ENCODE measurements around the gene CEP192. TPM values are rescaled to one million over a fixed set of nuclear protein-coding genes. Genes with fewer than 3 reads are reported as not detected.
A peak's percentile ranks its signal among the peaks of the same experiment; 100 is the strongest.

Gene CEP192
- total RNA-seq, 1 donor from 2014 or later = 31.2 TPM

- Mint-ChIP-seq H3K4me1 (ENCODE audit: low read depth) (no peaks in the 10 kb centered on the region), H3K9me3 (no peaks in the 10 kb centered on the region), H3K27ac (no peak overlapping the region), H3K36me3 (ENCODE audit: low read depth) (peaks cover 70% of the 10 kb centered on the region), H3K27me3 (ENCODE audit: insufficient read depth) (no peaks in the 10 kb centered on the region), H3K4me3 (no peak overlapping the region)
- intact Hi-C loops (cut with micrococcal nuclease) = no loop called here
- DNase-seq (ENCODE audit: low spot score) = no peak
Measured at GRCh38 chr18:13099113-13099512, 108.0 kb downstream of the CEP192 start.

DNA sequence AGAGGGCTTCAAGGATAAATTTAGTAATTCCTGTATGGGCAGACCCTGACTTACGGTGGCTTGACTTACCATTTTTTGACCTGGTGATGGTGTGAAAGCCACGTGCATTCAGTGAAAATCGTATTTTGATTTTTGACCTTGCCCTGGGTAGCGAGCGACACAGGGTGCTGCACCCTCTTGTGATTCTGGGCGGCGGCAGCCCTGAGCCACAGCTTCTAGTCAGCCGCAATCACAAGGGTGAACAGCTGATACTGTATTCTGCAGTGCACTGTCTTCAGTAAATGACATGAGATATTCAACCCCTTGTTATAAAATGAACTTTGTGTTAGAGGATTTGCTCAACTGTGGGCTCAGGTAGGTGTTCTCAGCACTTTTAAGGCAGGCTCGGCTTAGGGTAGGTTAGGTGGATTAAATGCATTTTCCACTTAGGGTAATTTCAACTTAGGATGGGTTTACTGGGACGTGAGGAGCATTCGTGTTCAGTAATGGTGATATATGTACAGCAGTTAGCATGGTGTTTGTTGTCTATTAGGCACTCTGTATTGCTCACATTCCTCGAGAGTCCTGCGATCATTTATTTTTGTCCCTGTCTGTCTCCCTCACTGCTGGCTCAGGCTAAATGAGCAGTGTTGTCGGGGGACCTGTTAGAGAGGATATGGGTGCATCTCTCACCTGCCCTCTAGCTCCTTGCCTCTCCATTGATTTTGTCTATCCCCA is 109.9 kb downstream of the CEP192 start:
- Mint-ChIP-seq H3K4me3 (no peak overlapping the region), H3K27me3 (ENCODE audit: insufficient read depth) (no peaks in the 10 kb centered on the region), H3K9me3 (no peaks in the 10 kb centered on the region), H3K27ac (no peak overlapping the region), H3K4me1 (ENCODE audit: low read depth) (peaks cover 1% of the 10 kb centered on the region), H3K36me3 (ENCODE audit: low read depth) (peaks cover 70% of the 10 kb centered on the region)
- intact Hi-C loops (cut with micrococcal nuclease) = no loop called here
- DNase-seq (ENCODE audit: low spot score) = no peak

DNA sequence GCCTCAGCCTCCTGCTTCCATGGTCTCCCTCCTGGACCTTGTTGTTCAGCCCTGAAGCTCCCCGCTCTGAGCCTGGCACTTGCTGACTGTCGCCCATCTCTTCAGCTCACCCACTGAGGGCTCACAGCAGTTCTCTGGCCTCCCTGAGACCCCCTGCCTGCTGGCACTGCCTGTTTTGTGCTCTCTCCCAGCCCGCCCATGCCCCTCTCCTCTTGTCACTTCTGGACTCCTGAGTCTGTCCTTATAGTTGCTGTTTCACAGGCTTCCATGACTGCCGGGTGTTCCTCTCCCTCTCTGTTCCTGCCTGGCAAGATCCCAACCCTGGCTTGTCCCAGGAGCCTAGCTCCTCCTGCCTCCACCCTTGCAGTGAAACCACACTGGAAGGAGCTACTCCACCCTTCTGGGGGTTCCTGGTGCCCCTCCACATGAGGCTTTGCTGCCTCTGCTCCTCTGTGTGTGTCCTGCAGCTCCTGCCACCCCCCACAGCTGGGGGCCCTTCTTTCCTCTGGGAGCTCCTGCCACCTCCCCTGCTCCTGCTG is 110.6 kb downstream of the CEP192 start:
- Mint-ChIP-seq H3K27me3 (ENCODE audit: insufficient read depth) (no peaks in the 10 kb centered on the region), H3K27ac (peak overlapping the region; percentile 31), H3K9me3 (no peaks in the 10 kb centered on the region), H3K36me3 (ENCODE audit: low read depth) (peaks cover 70% of the 10 kb centered on the region), H3K4me1 (ENCODE audit: low read depth) (peaks cover 8% of the 10 kb centered on the region), H3K4me3 (no peak overlapping the region)
- intact Hi-C loops (cut with micrococcal nuclease) = no loop called here
- no peak for DNase-seq (ENCODE audit: low spot score)

DNA sequence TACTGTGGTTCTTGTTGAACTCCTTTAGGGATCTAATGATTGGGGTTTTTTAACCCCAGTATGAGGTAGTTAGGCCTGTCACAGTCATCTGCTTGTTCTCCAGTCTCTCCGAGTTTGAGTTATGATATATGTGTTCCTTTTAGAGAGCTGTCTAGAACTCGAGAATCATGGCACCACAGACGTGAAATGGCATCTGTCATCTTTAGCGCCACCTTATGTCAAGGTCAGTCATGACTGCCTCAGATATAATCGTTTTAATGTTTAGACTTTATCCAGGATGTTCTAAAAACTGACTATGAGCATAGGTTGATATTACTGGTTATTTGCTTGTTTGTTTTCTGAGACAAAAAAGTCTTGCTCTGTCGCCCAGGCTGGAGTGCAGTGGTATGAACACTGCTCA is 112.2 kb downstream of the CEP192 start:
- peaks cover 9% of the 10 kb centered on the region for H3K4me1 Mint-ChIP-seq (ENCODE audit: low read depth)
- no peaks in the 10 kb centered on the region for H3K27me3 Mint-ChIP-seq (ENCODE audit: insufficient read depth)
- no peak overlapping the region for H3K4me3 Mint-ChIP-seq
- H3K36me3 Mint-ChIP-seq (ENCODE audit: low read depth) = peaks cover 77% of the 10 kb centered on the region
- intact Hi-C loops (cut with micrococcal nuclease) = no loop called here
- no peak for DNase-seq (ENCODE audit: low spot score)
- H3K27ac Mint-ChIP-seq = no peak overlapping the region
- no peaks in the 10 kb centered on the region for H3K9me3 Mint-ChIP-seq

DNA sequence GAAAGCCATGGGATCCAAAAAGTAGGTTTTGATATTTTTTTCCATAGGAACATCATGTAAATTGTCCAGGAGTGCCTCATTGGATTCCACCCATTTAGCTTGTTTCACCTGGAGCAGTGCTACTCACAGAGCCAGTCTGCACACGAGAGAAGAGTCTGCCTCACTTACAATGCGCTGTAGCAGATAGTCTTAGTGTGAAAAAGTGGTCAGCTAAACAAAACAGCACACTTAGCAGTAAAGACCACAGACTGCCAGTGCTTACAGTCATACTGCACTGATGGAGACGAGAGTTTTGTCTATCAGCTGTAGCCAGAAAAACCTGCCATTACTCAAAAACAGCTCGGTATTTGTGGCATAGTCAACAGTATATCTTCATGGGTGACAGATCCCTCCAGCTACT is 113.9 kb downstream of the CEP192 start:
- no peaks in the 10 kb centered on the region for H3K9me3 Mint-ChIP-seq
- no peak overlapping the region for H3K27ac Mint-ChIP-seq
- H3K4me1 Mint-ChIP-seq (ENCODE audit: low read depth) = peaks cover 9% of the 10 kb centered on the region
- H3K4me3 Mint-ChIP-seq = no peak overlapping the region
- intact Hi-C loops (cut with micrococcal nuclease) = no loop called here
- no peaks in the 10 kb centered on the region for H3K27me3 Mint-ChIP-seq (ENCODE audit: insufficient read depth)
- H3K36me3 Mint-ChIP-seq (ENCODE audit: low read depth) = peaks cover 84% of the 10 kb centered on the region
- DNase-seq (ENCODE audit: low spot score) = no peak

DNA sequence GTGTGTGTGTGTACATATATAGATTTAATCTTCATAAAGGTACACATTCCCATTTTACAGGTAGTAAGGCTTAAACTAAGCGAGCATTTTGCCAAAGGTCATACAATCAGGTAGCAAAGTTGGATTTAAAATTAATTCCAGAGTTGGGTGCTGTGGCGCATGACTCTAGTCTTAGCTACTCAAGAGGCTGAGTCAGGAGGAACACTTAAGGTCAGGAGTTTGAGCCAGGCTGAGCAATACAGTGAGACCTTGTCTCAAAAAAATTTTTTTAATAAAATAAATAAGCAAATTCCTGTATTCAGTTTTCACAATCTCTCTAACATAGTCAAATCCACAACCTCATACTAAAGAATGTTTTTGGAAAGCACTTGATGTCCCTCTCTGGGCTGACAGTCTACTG is 115.9 kb downstream of the CEP192 start:
- Mint-ChIP-seq H3K27ac (no peak overlapping the region), H3K4me1 (ENCODE audit: low read depth) (peaks cover 9% of the 10 kb centered on the region), H3K36me3 (ENCODE audit: low read depth) (peaks cover 77% of the 10 kb centered on the region), H3K27me3 (ENCODE audit: insufficient read depth) (no peaks in the 10 kb centered on the region), H3K9me3 (no peaks in the 10 kb centered on the region), H3K4me3 (no peak overlapping the region)
- no peak for DNase-seq (ENCODE audit: low spot score)
- intact Hi-C loops (cut with micrococcal nuclease) = no loop called here

- H3K27me3 Mint-ChIP-seq (ENCODE audit: insufficient read depth) = no peaks in the 10 kb centered on the region
- peaks cover 69% of the 10 kb centered on the region for H3K36me3 Mint-ChIP-seq (ENCODE audit: low read depth)
- intact Hi-C loops (cut with micrococcal nuclease) = no loop called here
- no peak overlapping the region for H3K4me3 Mint-ChIP-seq
- DNase-seq (ENCODE audit: low spot score) = no peak
- H3K4me1 Mint-ChIP-seq (ENCODE audit: low read depth) = peaks cover 9% of the 10 kb centered on the region
- no peak overlapping the region for H3K27ac Mint-ChIP-seq
- H3K9me3 Mint-ChIP-seq = no peaks in the 10 kb centered on the region
Measured at GRCh38 chr18:13108330-13108729, 117.2 kb downstream of the CEP192 start.

DNA sequence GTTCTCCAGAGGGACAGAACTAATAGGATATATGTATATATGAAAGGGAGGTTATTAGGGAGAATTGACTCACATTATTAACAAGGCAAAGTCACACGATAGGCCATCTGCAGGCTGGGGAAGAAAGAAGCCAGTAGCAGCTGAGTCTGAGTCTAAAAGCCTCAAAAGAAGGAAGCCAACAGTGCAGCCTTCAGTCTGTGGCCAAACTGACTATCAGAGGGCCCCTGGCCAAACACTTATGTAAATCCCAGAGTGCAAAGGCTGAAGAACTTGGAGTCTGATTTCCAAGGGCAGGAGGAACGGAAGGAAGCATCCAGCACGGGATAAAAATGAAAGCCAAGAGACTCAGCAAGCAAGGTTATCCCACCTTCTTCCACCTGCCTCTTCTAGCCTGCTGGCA is 119.4 kb downstream of the CEP192 start:
- Mint-ChIP-seq H3K4me1 (ENCODE audit: low read depth) (peaks cover 9% of the 10 kb centered on the region), H3K27me3 (ENCODE audit: insufficient read depth) (no peaks in the 10 kb centered on the region), H3K9me3 (no peaks in the 10 kb centered on the region), H3K36me3 (ENCODE audit: low read depth) (peaks cover 60% of the 10 kb centered on the region), H3K27ac (no peak overlapping the region), H3K4me3 (no peak overlapping the region)
- DNase-seq (ENCODE audit: low spot score) = no peak
- intact Hi-C loops (cut with micrococcal nuclease) = no loop called here

DNA sequence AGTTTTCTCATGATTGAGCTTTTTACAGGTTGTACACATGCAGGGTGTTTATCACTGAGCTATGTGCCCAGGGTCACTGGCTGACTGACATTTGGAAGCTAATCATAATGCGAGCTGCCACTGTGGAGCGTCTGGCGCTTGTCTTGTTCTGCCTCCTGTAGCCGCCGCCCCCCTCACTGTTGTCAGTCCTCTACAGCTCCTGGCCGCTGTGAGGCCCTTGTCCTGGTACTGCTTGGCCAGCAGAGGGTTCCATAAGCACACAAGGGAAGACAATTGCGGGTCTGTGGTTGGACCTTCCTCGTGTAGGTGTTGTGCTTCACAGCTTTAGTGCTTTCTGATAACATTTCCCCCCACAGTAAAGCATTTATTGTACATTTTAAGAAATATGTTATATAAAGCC is 121.8 kb downstream of the CEP192 start:
- Mint-ChIP-seq H3K36me3 (ENCODE audit: low read depth) (peaks cover 48% of the 10 kb centered on the region), H3K4me3 (no peak overlapping the region), H3K27ac (no peak overlapping the region), H3K4me1 (ENCODE audit: low read depth) (no peaks in the 10 kb centered on the region), H3K9me3 (no peaks in the 10 kb centered on the region), H3K27me3 (ENCODE audit: insufficient read depth) (no peaks in the 10 kb centered on the region)
- no peak for DNase-seq (ENCODE audit: low spot score)
- intact Hi-C loops (cut with micrococcal nuclease) = loop anchor here (2.0 kb wide), 1 partner anchor 46 kb away; no protein-coding TSS in a partner anchor

DNA sequence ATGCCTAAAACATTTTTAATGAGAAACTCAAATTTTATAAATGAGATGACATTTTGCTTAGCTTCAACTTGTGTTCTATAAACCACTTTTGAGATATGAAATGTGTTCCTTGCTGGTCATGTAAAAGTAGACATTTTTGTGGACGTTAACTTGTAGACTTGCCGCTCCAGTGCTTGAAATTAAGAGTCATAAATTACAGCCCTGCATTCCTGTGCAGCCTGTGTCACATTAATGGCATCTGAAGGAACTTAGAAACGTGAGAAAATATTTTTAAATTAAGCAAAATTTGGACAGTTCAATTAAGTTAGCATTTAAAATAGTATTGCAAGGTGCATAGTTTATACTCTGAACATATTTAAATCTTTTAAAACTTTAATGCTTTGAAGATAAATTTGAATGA is 129.1 kb downstream of the CEP192 start:
- Mint-ChIP-seq H3K36me3 (ENCODE audit: low read depth) (peaks cover 24% of the 10 kb centered on the region), H3K4me1 (ENCODE audit: low read depth) (no peaks in the 10 kb centered on the region), H3K27me3 (ENCODE audit: insufficient read depth) (no peaks in the 10 kb centered on the region)

GRCh38 chr18:13120983-13121441 is 129.8 kb downstream of the CEP192 start:
- Mint-ChIP-seq H3K27me3 (ENCODE audit: insufficient read depth) (no peaks in the 10 kb centered on the region), H3K4me1 (ENCODE audit: low read depth) (no peaks in the 10 kb centered on the region), H3K9me3 (no peaks in the 10 kb centered on the region), H3K27ac (no peak overlapping the region), H3K4me3 (no peak overlapping the region), H3K36me3 (ENCODE audit: low read depth) (peaks cover 17% of the 10 kb centered on the region)
- intact Hi-C loops (cut with micrococcal nuclease) = no loop called here
- DNase-seq (ENCODE audit: low spot score) = no peak

More for the DNA sequence above, 129.1 kb downstream of the CEP192 start:
- no peak for DNase-seq (ENCODE audit: low spot score)
- H3K4me3 Mint-ChIP-seq = no peak overlapping the region
- no peak overlapping the region for H3K27ac Mint-ChIP-seq
- H3K9me3 Mint-ChIP-seq = no peaks in the 10 kb centered on the region
- intact Hi-C loops (cut with micrococcal nuclease) = no loop called here

DNA sequence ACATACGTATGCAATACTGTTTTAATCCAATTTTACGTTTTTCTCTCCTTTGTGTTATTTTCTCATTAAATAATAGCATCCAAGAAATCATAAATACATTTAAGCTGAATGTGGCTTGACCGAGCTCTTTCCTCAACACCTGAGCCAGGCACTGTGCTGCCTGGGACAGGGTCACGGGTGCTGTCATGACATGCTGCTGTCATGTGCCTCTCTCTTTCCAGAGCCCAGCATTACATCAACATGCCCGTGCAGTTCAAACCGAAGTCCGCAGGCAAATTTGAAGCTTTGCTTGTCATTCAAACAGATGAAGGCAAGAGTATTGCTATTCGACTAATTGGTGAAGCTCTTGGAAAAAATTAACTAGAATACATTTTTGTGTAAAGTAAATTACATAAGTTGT is 133.2 kb downstream of the CEP192 start:
- peaks cover 5% of the 10 kb centered on the region for H3K36me3 Mint-ChIP-seq (ENCODE audit: low read depth)
- H3K27ac Mint-ChIP-seq = no peak overlapping the region
- no peak overlapping the region for H3K4me3 Mint-ChIP-seq
- no peaks in the 10 kb centered on the region for H3K4me1 Mint-ChIP-seq (ENCODE audit: low read depth)
- H3K27me3 Mint-ChIP-seq (ENCODE audit: insufficient read depth) = no peaks in the 10 kb centered on the region
- no peaks in the 10 kb centered on the region for H3K9me3 Mint-ChIP-seq
- DNase-seq (ENCODE audit: low spot score) = no peak
- intact Hi-C loops (cut with micrococcal nuclease) = no loop called here

- Mint-ChIP-seq H3K4me3 (no peak overlapping the region), H3K36me3 (ENCODE audit: low read depth) (peaks cover 5% of the 10 kb centered on the region), H3K27me3 (ENCODE audit: insufficient read depth) (no peaks in the 10 kb centered on the region), H3K9me3 (no peaks in the 10 kb centered on the region), H3K4me1 (ENCODE audit: low read depth) (peaks cover 6% of the 10 kb centered on the region), H3K27ac (no peak overlapping the region)
- DNase-seq (ENCODE audit: low spot score) = no peak
- intact Hi-C loops (cut with micrococcal nuclease) = no loop called here
Measured at GRCh38 chr18:13125191-13125590, 134.0 kb downstream of the CEP192 start.

Measured in activated T-helper 1 cell treated with anti-CD3 and anti-CD28 coated beads, Interleukin-12 subunit alpha, Interleukin-12 subunit beta, Interleukin-2, Interleukin-4 antibody, amounts not matched to agents 30 ng/mL and 10 ng/mL and 1 ng/mL, durations not matched to agents 14 hours and 24 hours and 36 hours (primary cell).